A673 (cell line): ENCODE results near the gene FLT1.

Experiments used
- EZH2 ChIP-seq: fragments of 200-600 bp; sonication (generic); IDR thresholded peaks from 2 replicates; pipeline ENCODE4 v1.6.1; 2017; ENCODE audit warnings: borderline replicate concordance, low read depth, mild to moderate bottlenecking, mixed read lengths, antibody characterized with exemption, low read length; ENCODE audit not compliant: poor library complexity, severe bottlenecking
- TF ChIP-seq, protein P1 (sequence below): fragments of 300-800, 200-600 bp; sonication (generic); conservative IDR thresholded peaks from 2 replicates; pipeline ENCODE4 v1.5.1; 2017; ENCODE audit warnings: low read depth, mild to moderate bottlenecking, antibody characterized with exemption, low read length, moderate library complexity, mixed read lengths

DNA sequence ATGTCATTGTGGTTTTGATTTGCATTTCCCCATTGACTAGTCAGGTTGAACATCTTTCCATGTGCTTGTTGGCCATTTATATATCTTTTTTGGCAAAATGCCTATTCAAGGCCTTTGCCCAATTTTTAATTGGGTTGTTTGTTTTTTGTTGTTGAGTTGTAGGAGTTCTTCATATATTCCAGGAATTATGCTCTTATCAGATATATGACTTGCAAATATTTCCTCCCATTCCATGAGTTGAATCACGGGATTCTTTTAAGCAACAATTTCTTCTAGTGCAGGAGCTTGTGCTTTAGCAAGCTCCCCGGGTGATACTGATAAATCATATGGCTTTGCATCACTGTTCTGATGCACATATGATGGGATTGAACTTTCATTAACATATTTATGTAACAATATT is 47.0 kb upstream of the FLT1 start:
- TF ChIP-seq, protein P1, sequence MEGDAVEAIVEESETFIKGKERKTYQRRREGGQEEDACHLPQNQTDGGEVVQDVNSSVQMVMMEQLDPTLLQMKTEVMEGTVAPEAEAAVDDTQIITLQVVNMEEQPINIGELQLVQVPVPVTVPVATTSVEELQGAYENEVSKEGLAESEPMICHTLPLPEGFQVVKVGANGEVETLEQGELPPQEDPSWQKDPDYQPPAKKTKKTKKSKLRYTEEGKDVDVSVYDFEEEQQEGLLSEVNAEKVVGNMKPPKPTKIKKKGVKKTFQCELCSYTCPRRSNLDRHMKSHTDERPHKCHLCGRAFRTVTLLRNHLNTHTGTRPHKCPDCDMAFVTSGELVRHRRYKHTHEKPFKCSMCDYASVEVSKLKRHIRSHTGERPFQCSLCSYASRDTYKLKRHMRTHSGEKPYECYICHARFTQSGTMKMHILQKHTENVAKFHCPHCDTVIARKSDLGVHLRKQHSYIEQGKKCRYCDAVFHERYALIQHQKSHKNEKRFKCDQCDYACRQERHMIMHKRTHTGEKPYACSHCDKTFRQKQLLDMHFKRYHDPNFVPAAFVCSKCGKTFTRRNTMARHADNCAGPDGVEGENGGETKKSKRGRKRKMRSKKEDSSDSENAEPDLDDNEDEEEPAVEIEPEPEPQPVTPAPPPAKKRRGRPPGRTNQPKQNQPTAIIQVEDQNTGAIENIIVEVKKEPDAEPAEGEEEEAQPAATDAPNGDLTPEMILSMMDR = no peak
- no peak for TF ChIP-seq EZH2
